Aorta (tissue), 5 donors: ENCODE measurements around the gene AUTS2. TPM values are rescaled to one million over a fixed set of nuclear protein-coding genes. Genes with fewer than 3 reads are reported as not detected.
"Not testable (repeated sequence)": the region's sequence is repeated elsewhere in the genome, so short reads cannot be mapped to it uniquely, and the experiment has no call there.

Experiments used
- ATAC-seq: fragments of 200-7000 bp; cut with Tn5 transposase; one replicate; pipeline ENCODE4 v1.9.1; 2022; ENCODE audit warnings: moderate library complexity; ENCODE audit not compliant: low FRiP score
- DNase-seq, 2 donors: peaks; one replicate each; pipeline ENCODE4 v3.0.0-alpha.2; 2020
- H3K27ac ChIP-seq, 2 donors: one replicate each; pipeline ENCODE4 v1.5.1; 2013; ENCODE audit warnings: low read length in 2 of 2, mild to moderate bottlenecking in 2 of 2, moderate library complexity in 2 of 2, control low read depth in 1 of 2, inconsistent platforms in 1 of 2, low read depth in 1 of 2
- H3K27me3 ChIP-seq, 2 donors: one replicate each; pipeline ENCODE4 v1.6.1; 2013; ENCODE audit warnings: control low read depth in 1 of 2, low read length in 1 of 2, mild to moderate bottlenecking in 1 of 2, moderate library complexity in 1 of 2; ENCODE audit not compliant: insufficient read depth in 2 of 2, control insufficient read depth in 1 of 2
- H3K36me3 ChIP-seq, 2 donors: one replicate each; pipeline ENCODE4 v1.6.1; 2013; ENCODE audit warnings: control low read depth in 1 of 2, low read length in 1 of 2, mild to moderate bottlenecking in 1 of 2; ENCODE audit not compliant: insufficient read depth in 2 of 2, control insufficient read depth in 1 of 2
- H3K4me1 ChIP-seq, 2 donors: one replicate each; pipeline ENCODE4 v1.6.1; 2013; ENCODE audit warnings: low read length in 2 of 2, control low read depth in 1 of 2, mild to moderate bottlenecking in 1 of 2, moderate library complexity in 1 of 2; ENCODE audit not compliant: insufficient read depth in 2 of 2, control insufficient read depth in 1 of 2
- H3K4me3 ChIP-seq, 2 donors: one replicate each; pipeline ENCODE4 v1.5.1; 2013; ENCODE audit warnings: low read length in 2 of 2, control low read depth in 1 of 2, mild to moderate bottlenecking in 1 of 2
- H3K9me3 ChIP-seq: one replicate; pipeline ENCODE4 v1.6.1; 2013; ENCODE audit warnings: mild to moderate bottlenecking, low read length; ENCODE audit not compliant: control insufficient read depth
- WGBS, 2 donors: extraction: QIAGEN DNeasy Blood & Tissue Kit; methylation state at CpG; one replicate each; pipeline ENCODE4 v1.1.7; 2013; 5-methylcytosine and 5-hydroxymethylcytosine counted together
- intact Hi-C, 2 donors: fragments of 100-400 bp; cut with DNase I; formaldehyde crosslinking; loops; one replicate each; pipeline versions ENCODE4 v1.14.2 to v1.15.0; 2022
- polyA plus RNA-seq, 2 donors: library from polyadenylated mRNA; stranded (reverse); fragments of 200-250 nt; gene quantifications; one replicate each; pipeline ENCODE4 v1.2.3, GENCODE V29; 2013
- total RNA-seq, 2 donors: library from RNA; stranded (reverse); fragmentation: NEBNext Ultra II Directional; extraction: Animal tissue kit (Norgen Biotek cat#: 25700); gene quantifications; one replicate each; pipeline ENCODE4 v1.2.1, GENCODE V29; 2021
- donor health status: healthy with polysubstance abuse.
- donor health status: Bipolar disorder and iron deficiency.
- donor health status: DM: no; HTN: no; CAD: no.
- donor health status: DM: no; HTN: no; CAD: no.
- donor health status: DM: yes; HTN: yes; CAD: no.

The AUTS2 gene
- total and polyA plus RNA-seq, 4 donors: 3.9 to 102 (median 57.0) TPM

DNA sequence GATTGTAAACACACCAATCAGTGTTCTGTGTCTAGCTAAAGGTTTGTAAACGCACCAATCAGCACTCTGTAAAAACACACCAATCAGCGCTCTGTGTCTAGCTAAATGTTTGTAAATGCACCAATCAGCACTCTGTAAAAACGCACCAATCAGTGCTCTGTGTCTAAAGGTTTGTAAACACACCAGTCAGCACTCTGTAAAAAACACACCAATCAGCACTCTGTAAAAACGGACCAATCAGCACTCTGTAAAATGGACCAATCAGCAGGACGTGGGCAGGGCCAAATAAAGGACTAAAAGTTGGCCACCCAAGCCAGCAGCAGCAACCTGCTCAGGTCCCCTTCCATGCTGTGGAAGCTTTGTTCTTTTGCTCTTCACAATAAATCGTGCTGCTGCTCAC is 1224.2 kb downstream of the AUTS2 start:
- H3K27me3 ChIP-seq, H3K4me1 ChIP-seq, H3K4me3 ChIP-seq, H3K36me3 ChIP-seq, intact Hi-C loops, H3K9me3 ChIP-seq, H3K27ac ChIP-seq, ATAC-seq, DNase-seq: not testable (repeated sequence)
- WGBS, 2 donors: 87% methylated on average over 6 of the region's 6 CpGs

DNA sequence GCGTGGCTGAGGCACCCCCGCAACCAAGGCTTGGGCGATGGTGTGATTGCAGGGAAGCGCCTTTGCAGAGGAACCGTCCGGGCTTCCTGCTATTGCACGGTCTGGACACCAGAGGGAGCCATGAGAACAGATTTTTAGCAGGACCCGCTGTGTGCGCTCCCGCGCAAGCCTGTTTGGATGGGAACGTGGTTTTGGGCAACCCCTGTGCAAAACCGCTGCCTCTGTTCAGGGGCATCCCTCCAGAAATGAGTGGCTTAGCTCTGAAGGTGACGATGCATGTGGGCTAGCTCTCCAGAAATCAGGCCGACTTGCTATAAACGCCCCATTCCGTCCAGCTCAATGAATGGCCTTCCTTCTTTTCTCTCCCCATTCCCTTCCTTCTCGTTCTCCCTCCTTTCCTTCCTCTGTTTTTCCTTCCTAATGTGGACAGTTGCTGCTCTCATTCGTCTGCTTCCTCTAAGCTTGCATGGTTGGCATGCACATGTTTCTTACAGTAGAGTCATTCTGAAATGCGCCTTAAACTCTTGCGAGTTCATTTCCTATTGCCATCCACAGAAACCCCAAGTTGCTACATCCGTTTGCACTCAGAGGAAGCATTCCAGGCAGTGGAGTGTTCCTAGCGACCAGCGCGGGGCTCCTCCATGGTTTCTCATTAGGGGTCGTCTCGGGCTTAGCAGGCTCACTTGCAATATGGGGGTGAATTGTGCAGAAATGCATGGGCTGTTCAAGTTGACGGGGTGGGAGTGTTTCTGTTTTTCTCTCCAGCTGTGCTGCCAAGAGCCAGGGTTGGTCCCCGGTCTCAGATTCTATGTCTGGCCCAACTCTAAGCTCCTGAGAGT is 1231.2 kb downstream of the AUTS2 start:
- DNase-seq (peak; percentile 72 to 83), ATAC-seq (peak; percentile 90)
- Histone ChIP-seq H3K27me3 (no peaks in the 10 kb centered on the region), H3K4me3 (no peak overlapping the region), H3K4me1 (no peaks in the 10 kb centered on the region), H3K36me3 (no peaks in the 10 kb centered on the region), H3K9me3 (no peaks in the 10 kb centered on the region), H3K27ac (no peak overlapping the region)
- WGBS, 2 donors: 1 to 2% methylated on average over 29 of the region's 29 CpGs
- intact Hi-C loops: loop anchor here in 1 of 2 donors (5.0 kb wide), 1 partner anchor 903 kb away; no protein-coding TSS in a partner anchor

- H3K4me3 ChIP-seq: no peak overlapping the region
- intact Hi-C loops: no loop called here
- ATAC-seq: no peak
- H3K27ac ChIP-seq: no peak overlapping the region
- no peaks in the 10 kb centered on the region for H3K36me3 ChIP-seq
- WGBS, 2 donors: 21 to 26% methylated on average over 7 of the region's 7 CpGs
- H3K4me1 ChIP-seq: no peaks in the 10 kb centered on the region
- H3K27me3 ChIP-seq: no peaks in the 10 kb centered on the region
- no peak for DNase-seq
- H3K9me3 ChIP-seq: no peaks in the 10 kb centered on the region
Observed at GRCh38 chr7:70830060-70830395, 1231.8 kb downstream of the AUTS2 start.

- Histone ChIP-seq H3K27me3 (no peaks in the 10 kb centered on the region), H3K27ac (no peak overlapping the region), H3K9me3 (peaks cover 1% of the 10 kb centered on the region), H3K4me3 (no peak overlapping the region), H3K36me3 (no peaks in the 10 kb centered on the region), H3K4me1 (no peaks in the 10 kb centered on the region)
- intact Hi-C loops: no loop called here
- ATAC-seq: no peak
- WGBS, 2 donors: 86 to 88% methylated on average over 7 of the region's 7 CpGs
- DNase-seq: no peak
Observed at GRCh38 chr7:70830426-70830825, 1232.2 kb downstream of the AUTS2 start.

DNA sequence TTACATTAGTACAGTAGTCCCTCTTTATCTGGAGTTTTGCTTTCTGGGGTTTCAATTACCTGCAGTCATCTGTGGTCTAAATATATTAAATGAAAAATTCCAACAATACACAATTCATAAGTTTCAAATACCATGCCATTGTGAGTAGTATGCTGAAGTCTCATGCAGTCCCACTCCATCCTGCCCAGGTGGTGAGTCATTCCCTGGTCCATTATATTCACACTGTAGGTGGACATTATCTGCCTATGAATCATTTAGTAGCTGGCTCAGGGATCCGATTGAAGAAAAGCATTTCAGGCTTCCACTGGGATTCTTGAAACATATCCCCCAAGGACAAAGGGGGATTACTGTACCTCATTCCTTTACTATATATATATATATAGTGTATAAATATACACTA is 1235.5 kb downstream of the AUTS2 start:
- Histone ChIP-seq H3K4me3 (no peak overlapping the region), H3K27me3 (no peaks in the 10 kb centered on the region), H3K27ac (no peak overlapping the region), H3K4me1 (no peaks in the 10 kb centered on the region), H3K9me3 (peaks cover 4% of the 10 kb centered on the region), H3K36me3 (no peaks in the 10 kb centered on the region)
- 5 to 25% methylated on average over 1 of the region's 1 CpG for WGBS, 2 donors
- intact Hi-C loops: no loop called here
- no peak for DNase-seq
- ATAC-seq: no peak

DNA sequence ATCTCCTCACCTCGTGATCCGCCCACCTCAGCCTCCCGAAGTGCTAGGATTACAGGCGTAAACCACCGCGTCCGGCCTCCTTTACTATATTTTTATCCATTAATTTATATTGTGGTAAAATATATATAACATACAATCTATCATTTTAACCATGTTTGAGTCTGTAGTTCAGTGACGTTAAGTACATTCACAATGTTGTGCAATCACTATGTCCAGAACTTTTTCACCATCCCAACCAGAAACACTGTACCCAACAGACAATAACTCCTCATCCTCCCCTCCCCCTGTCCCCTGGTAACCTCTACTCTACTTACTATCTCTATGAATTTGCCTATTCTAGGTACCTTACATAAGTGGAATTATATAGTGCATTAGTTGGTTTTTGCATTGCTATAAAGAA is 1236.1 kb downstream of the AUTS2 start:
- H3K4me3 ChIP-seq: no peak overlapping the region
- no peaks in the 10 kb centered on the region for H3K4me1 ChIP-seq
- ATAC-seq: no peak
- peaks cover 4% of the 10 kb centered on the region for H3K9me3 ChIP-seq
- 84 to 91% methylated on average over 8 of the region's 8 CpGs for WGBS, 2 donors
- H3K27me3 ChIP-seq: no peaks in the 10 kb centered on the region
- intact Hi-C loops: no loop called here
- DNase-seq: no peak
- no peaks in the 10 kb centered on the region for H3K36me3 ChIP-seq
- no peak overlapping the region for H3K27ac ChIP-seq

DNA sequence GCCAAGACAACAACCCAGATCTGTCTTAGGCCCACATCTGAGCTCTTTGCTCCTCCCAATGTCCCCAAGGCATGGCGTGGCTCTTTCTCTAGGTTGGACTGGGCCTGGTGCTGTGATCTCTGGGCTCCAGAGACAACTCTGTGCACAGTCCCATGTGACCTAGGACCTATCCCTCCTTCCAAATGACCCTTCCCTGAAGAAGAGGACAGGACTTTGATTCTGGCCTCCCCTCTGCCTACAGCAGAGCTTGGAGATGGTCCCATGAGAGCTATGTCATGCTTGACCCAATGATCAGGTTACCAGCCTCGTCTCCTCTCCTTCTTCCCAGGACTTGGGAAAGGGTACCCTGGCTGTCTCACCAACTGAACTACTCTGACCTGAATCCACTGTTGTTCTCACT is 1237.4 kb downstream of the AUTS2 start:
- DNase-seq (no peak), ATAC-seq (no peak)
- Histone ChIP-seq H3K4me3 (no peak overlapping the region), H3K4me1 (no peaks in the 10 kb centered on the region), H3K27me3 (no peaks in the 10 kb centered on the region), H3K9me3 (peaks cover 4% of the 10 kb centered on the region), H3K27ac (no peak overlapping the region), H3K36me3 (no peaks in the 10 kb centered on the region)
- 48 to 70% methylated on average over 2 of the region's 2 CpGs for WGBS, 2 donors
- intact Hi-C loops: no loop called here

DNA sequence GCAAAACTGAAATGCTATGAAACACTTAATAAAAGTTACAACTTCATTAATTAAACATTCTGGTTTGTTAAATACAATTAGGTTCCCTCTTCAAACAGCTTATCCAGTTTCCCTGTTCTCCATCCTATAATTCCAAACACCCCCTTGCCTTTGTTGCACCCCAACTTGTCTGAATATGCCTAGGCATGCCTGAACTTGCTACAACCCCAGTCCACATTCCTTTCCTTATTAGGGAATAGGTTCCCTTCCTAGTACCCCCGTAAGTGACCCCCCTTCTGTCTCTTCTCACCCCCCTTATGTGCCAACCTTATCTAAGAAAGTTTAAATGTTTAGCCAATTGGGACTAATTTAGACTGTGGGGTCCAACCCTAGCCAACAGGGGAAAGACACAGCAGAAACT is 1238.0 kb downstream of the AUTS2 start:
- ATAC-seq: no peak
- WGBS, 2 donors: 57 to 58% methylated on average over 1 of the region's 1 CpG

DNA sequence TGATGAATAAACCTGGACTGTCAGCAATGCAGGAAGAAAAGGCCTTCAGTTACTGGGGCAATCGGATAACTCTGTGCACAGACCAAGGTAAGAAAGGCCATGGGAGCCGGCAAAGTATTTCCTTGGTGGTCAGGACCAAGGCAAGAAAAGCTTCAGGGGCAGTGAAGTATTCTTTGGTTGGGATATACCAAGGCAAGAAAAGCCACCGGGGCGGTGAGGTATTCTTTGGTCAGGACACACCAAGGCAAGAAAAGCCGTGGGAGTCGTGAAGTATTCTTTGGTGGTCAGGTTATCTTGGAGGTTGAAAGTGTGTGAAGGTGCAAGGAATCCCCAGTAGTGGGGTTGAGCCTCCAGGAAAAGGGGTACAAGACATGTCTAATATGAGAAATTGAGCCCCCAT is 1238.7 kb downstream of the AUTS2 start:
- H3K36me3 ChIP-seq: no peaks in the 10 kb centered on the region
- no peak overlapping the region for H3K27ac ChIP-seq
- DNase-seq (no peak), ATAC-seq (no peak)
- 94 to 96% methylated on average over 6 of the region's 6 CpGs for WGBS, 2 donors
- no peaks in the 10 kb centered on the region for H3K4me1 ChIP-seq
- intact Hi-C loops: no loop called here
- no peaks in the 10 kb centered on the region for H3K27me3 ChIP-seq
- peaks cover 4% of the 10 kb centered on the region for H3K9me3 ChIP-seq
- H3K4me3 ChIP-seq: no peak overlapping the region

More for the DNA sequence above, 1238.0 kb downstream of the AUTS2 start:
- H3K27me3 ChIP-seq: no peaks in the 10 kb centered on the region
- intact Hi-C loops: no loop called here
- H3K4me1 ChIP-seq: no peaks in the 10 kb centered on the region
- no peak overlapping the region for H3K4me3 ChIP-seq
- DNase-seq: no peak
- no peak overlapping the region for H3K27ac ChIP-seq
- H3K9me3 ChIP-seq: peaks cover 4% of the 10 kb centered on the region
- H3K36me3 ChIP-seq: no peaks in the 10 kb centered on the region
